ENCODE measurements around the gene TTLL6.
"Not testable (repeated sequence)": the region's sequence is repeated elsewhere in the genome, so short reads cannot be mapped to it uniquely, and the experiment has no call there.

TTLL6 gene

DNA sequence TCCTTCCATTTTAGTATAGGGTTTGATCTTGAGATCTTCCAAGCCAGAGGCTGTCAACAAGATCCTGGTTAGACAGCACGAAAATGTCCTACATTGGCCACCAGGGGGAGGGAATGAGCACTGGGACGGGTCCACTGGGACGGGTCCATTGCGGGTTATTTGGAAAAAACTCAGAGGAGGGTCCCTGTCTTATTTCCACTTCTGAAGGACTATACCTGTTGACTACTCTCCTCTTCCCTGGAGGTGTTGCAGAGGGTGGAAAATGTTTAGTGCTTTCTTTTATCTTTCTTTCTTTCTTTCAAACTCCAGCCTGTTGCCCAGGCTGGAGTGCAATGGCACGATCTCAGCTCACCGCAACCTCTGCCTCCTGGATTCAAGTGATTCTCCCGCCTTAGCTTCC, 2.5 kb downstream of the TTLL6 start:
- no peak for DNase-seq (ENCODE audit: extremely low read depth, low read depth)
- peak; percentile 79 for TF ChIP-seq CTCF (IDR thresholded peaks at IDR 0.05; ENCODE audit: low read depth, low read length)

DNA sequence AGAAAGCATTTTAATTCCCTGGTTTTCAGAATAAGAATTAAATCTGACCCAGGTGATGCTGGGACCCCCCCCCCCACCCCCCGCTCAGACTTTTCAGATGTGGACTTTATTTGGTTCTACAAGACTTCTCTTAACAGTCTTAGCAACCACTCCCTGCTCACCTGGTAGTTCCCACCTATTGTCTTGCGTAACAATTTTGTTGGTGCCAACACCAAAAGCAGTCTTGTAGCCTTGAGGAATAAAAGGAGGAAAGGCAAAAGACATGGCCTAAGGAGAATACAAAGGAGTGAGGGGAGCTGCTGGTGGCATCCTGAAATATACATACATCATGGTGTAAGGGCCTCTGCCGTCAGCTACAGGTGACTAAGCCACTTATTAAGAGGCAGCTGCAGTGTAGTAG, 5.0 kb downstream of the TTLL6 start:
- TF ChIP-seq CTCF (IDR thresholded peaks at IDR 0.05; ENCODE audit: low read depth, low read length), result no peak
- DNase-seq (ENCODE audit: extremely low read depth, low read depth), result no peak

- no peak for TF ChIP-seq CTCF (IDR thresholded peaks at IDR 0.05; ENCODE audit: low read depth, low read length)
Measured at GRCh38 chr17:48809182-48809581, 7.8 kb downstream of the TTLL6 start.

GRCh38 chr17:48804936-48805411, 12.1 kb downstream of the TTLL6 start:
- no peak for DNase-seq (ENCODE audit: extremely low read depth, low read depth)

More at GRCh38 chr17:48809182-48809581, 7.8 kb downstream of the TTLL6 start:
- DNase-seq (ENCODE audit: extremely low read depth, low read depth), result no peak

GRCh38 chr17:48800626-48801217, 16.3 kb downstream of the TTLL6 start:
- TF ChIP-seq CTCF (IDR thresholded peaks at IDR 0.05; ENCODE audit: low read depth, low read length), result no peak
- no peak for DNase-seq (ENCODE audit: extremely low read depth, low read depth)

More at GRCh38 chr17:48804936-48805411, 12.1 kb downstream of the TTLL6 start:
- TF ChIP-seq CTCF (IDR thresholded peaks at IDR 0.05; ENCODE audit: low read depth, low read length), result peak; percentile 93

GRCh38 chr17:48799069-48799723, 17.8 kb downstream of the TTLL6 start:
- TF ChIP-seq CTCF (IDR thresholded peaks at IDR 0.05; ENCODE audit: low read depth, low read length), result no peak
- no peak for DNase-seq (ENCODE audit: extremely low read depth, low read depth)

DNA sequence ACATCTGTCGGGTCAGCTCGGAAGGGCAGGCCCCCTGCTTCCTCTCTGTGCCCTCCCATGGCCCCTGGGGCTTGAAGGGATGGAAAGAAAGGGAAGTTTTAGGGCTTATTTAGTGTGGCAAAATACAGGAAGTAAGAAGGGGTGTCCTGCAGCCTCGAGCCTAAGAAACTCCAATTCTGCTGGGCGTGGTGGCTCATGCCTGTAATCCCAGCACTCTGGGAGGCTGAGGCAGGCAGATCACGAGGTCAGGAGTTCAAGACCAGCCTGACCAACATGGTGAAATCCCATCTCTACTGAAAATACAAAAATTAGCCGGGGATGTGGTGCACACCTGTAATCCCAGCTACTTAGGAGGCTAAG, 20.9 kb downstream of the TTLL6 start:
- DNase-seq (ENCODE audit: extremely low read depth, low read depth), result not testable (repeated sequence)

Measured in AG09319 (cell line).